Activated T-helper 2 cell treated with anti-CD3 and anti-CD28 coated beads, Interferon-gamma antibody, Interleukin-2, Interleukin-4, amounts not matched to agents 10 μg/mL and 5 μg/mL and 100 μg/mL, durations not matched to agents 14 hours and 24 hours and 36 hours (primary cell): ENCODE results near the gene STPG3. TPM values are rescaled to one million over a fixed set of nuclear protein-coding genes. Genes with fewer than 3 reads are reported as not detected.

Source experiments
- DNase-seq: peaks from one replicate; pipeline ENCODE4 v3.0.0; 2021; ENCODE audit warnings: low spot score
- H3K27ac Mint-ChIP-seq: one replicate; pipeline ENCODE4 v1.8.0; 2021; ENCODE audit warnings: mixed read lengths
- H3K27me3 Mint-ChIP-seq: one replicate; pipeline ENCODE4 v1.8.0; 2021; ENCODE audit warnings: low read depth, mixed read lengths
- H3K36me3 Mint-ChIP-seq: one replicate; pipeline ENCODE4 v1.8.0; 2021; ENCODE audit warnings: low read depth, mixed read lengths
- H3K4me1 Mint-ChIP-seq: one replicate; pipeline ENCODE4 v1.8.0; 2021; ENCODE audit warnings: low read depth, mixed read lengths
- H3K4me3 Mint-ChIP-seq: one replicate; pipeline ENCODE4 v1.8.0; 2021; ENCODE audit warnings: low read depth, mild to moderate bottlenecking, moderate library complexity, mixed read lengths
- H3K9me3 Mint-ChIP-seq: one replicate; pipeline ENCODE4 v1.8.0; 2021; ENCODE audit warnings: mixed read lengths
- intact Hi-C: fragments of 100-400 bp; cut with micrococcal nuclease; formaldehyde crosslinking; loops from one replicate; pipeline ENCODE4 v1.15.1; 2023
- total RNA-seq: library from RNA; stranded (reverse); gene quantifications from 2 replicates; pipeline ENCODE4 v1.2.3, GENCODE V29; 2022

The STPG3 gene
- total RNA-seq, 1 donor from 2014 or later = 0.48 TPM

DNA sequence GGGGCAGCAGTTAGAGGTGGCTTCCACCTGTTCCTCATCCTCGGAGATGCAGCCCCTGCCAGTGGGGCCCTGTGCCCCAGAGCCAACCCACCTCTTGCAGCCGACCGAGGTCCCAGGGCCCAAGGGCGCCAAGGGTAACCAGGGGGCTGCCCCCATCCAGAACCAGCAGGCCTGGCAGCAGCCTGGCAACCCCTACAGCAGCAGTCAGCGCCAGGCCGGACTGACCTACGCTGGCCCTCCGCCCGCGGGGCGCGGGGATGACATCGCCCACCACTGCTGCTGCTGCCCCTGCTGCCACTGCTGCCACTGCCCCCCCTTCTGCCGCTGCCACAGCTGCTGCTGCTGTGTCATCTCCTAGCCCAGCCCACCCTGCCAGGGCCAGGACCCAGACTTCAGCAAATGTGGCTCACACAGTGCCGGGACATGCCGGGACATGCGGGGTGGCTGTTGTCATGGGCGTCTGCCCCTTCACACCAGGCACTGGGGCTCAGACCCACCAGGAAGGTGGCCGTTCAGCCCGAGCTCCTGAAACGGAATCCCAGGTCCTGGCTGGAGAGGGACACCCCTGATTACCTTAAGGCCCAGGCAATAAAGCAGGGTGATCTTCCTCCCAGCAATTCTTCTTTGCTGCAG lies 25.3 kb upstream of the STPG3 start:
- DNase-seq = no peak
- H3K27ac Mint-ChIP-seq = no peak overlapping the region
- peaks cover 7% of the 10 kb centered on the region for H3K4me1 Mint-ChIP-seq
- no peaks in the 10 kb centered on the region for H3K36me3 Mint-ChIP-seq
- intact Hi-C loops = no loop called here
- H3K27me3 Mint-ChIP-seq = no peaks in the 10 kb centered on the region
- H3K9me3 Mint-ChIP-seq = no peaks in the 10 kb centered on the region
- H3K4me3 Mint-ChIP-seq = no peak overlapping the region

DNA sequence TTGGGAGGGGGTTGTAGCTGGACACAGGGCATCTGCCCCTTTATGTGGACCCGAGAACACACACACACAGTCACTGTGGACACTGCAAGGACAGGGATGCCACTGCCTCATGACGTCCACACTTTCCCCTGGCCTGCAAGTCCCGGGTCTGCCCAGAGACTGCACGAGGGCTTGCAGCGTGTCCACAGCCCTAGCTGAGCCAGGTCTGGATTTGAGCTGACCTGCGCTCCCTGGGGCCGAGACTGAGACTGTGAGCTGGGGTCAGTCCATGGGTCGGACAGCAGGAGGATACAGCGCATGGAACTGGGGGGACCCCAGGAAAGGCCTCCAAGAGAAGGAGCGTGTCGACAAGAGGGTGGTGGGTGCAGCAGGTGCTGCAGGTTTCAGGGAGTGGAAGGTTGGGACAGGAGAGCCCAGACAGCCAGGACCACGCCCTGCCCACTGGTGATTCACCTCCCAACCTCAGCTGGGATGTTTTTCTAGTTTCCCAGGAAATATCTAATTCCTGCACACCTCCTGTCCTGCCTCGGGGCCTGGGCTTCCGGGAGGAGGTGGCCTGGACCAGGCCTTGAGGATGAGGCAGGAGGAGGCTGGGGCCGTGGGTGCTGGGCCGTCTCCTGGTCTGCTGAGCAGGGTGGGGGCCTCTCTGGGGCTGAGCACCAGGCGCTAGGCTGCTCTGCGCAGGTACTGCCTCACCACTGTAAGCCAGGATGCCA lies 24.6 kb upstream of the STPG3 start:
- no peak for DNase-seq
- Mint-ChIP-seq H3K27ac (no peak overlapping the region), H3K27me3 (no peaks in the 10 kb centered on the region), H3K4me1 (peaks cover 7% of the 10 kb centered on the region), H3K9me3 (no peaks in the 10 kb centered on the region), H3K36me3 (no peaks in the 10 kb centered on the region), H3K4me3 (no peak overlapping the region)
- intact Hi-C loops = loop anchor here (1.0 kb wide), 1 partner anchor 108 kb away; no protein-coding TSS in a partner anchor

DNA sequence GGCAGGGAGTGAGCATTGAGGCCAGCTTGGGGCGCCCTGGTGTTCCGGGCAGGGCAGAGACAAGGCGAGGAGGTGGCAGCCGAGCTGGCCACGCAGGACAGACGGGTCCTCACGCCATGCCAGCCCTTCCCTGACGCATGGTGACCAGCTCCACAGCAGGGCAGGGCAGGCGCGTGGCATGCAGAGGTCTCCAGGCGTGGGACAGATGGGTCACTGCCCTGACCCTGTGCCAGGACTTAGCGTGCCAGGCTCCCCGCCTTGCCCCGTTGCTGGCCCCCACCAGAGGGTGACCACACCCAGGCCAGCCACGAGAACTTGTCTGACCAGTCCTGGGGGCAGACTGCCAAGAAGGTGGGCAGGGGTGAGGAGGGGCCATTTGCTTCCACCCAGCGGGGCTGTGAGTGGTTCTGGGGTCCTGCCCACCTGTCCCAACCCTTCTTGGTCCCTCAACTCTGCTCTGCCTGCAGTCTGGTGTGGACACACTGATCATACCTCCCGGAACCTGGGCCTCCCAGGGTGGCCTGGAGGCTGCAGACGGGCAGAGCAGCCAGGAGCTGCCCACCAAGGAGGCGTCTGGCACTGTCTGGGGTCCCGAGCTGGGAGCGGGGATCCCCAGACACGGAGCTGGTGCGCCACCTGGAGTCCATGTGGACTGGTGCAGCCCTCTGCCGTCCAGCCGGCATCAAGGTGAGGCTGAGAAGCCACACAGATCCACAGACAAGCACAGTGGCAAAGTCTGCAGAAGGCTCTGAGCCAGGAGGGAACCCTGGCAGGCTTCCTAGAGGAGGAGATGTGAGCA lies 23.8 kb upstream of the STPG3 start, which contains the start of gene RNF224:
Gene RNF224 (plus strand): TSS at position 449 of the 799 bp plus-strand sequence. CDS start 834 bp downstream, outside the sequence.
- Mint-ChIP-seq H3K9me3 (no peaks in the 10 kb centered on the region), H3K4me3 (no peak within 1 kb of the TSS)
- intact Hi-C loops = loop anchor here (1.0 kb wide), 1 partner anchor 109 kb away; no protein-coding TSS in a partner anchor

DNA sequence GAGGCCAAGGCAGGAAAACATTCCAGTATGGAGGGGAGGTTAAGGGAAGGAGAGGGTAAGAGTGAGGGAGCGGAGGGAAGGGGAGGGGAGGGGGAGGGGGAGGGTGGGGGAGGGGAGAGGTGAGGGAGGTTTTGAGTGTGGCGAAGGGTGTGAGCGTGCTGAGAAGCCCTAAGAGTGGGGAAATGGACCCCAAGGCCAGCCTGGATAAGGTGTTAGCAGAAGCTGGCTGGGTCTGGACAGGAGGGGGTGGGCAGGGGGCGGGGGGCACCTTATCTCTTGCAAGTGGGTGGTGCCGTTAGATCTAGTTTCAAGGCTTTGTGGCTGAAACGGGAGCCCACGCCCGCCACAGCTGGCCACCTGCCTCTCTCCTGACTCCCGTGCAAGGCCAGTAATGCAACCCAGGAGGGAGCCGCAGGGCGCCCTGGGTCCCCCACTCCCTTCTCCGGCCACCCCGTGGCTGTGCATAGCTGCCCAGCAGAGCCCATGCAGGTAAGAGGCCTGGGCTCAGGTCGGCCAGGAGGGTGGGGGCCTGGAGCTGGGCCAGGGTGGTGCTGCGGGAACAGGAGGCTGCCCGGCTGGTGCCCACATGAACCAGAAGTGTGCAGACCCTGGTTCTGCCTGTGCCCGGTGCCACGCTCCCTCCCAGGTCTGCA lies 23.1 kb upstream of the STPG3 start:
- Mint-ChIP-seq H3K27ac (no peak overlapping the region), H3K27me3 (no peaks in the 10 kb centered on the region), H3K4me1 (peaks cover 6% of the 10 kb centered on the region), H3K36me3 (no peaks in the 10 kb centered on the region), H3K9me3 (no peaks in the 10 kb centered on the region), H3K4me3 (no peak overlapping the region)
- no peak for DNase-seq
- intact Hi-C loops = loop anchor here (1.0 kb wide), 1 partner anchor 110 kb away; no protein-coding TSS in a partner anchor

More for the DNA sequence above, 23.8 kb upstream of the STPG3 start, which contains the start of gene RNF224:
- H3K27me3 Mint-ChIP-seq = no peaks in the 10 kb centered on the region
- H3K27ac Mint-ChIP-seq = no peak within 1 kb of the TSS
- H3K36me3 Mint-ChIP-seq = no peaks in the 10 kb centered on the region
- peak; percentile 75 for DNase-seq
- H3K4me1 Mint-ChIP-seq = peaks cover 7% of the 10 kb centered on the region

DNA sequence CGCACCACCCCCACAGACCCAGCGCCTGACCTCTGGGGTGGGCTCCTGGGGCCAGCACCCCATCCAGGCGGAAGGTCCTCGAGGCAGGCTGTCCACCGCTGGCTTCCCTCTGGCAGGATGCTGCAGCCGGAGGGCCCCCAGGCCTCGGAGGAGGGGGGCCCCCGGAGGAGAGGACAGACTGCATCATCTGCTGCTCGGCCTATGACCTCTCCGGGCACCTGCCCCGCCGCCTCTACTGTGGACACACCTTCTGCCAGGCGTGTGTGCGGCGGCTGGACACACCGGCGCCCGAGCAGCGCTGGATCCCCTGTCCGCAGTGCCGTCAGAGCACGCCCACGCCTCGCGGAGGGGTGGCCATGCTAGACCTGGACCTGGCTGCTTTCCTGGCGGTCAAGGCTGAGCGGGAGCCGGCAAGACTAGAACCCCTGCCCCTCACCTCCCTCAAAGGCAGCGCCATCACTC lies 22.5 kb upstream of the STPG3 start:
- intact Hi-C loops = no loop called here

DNA sequence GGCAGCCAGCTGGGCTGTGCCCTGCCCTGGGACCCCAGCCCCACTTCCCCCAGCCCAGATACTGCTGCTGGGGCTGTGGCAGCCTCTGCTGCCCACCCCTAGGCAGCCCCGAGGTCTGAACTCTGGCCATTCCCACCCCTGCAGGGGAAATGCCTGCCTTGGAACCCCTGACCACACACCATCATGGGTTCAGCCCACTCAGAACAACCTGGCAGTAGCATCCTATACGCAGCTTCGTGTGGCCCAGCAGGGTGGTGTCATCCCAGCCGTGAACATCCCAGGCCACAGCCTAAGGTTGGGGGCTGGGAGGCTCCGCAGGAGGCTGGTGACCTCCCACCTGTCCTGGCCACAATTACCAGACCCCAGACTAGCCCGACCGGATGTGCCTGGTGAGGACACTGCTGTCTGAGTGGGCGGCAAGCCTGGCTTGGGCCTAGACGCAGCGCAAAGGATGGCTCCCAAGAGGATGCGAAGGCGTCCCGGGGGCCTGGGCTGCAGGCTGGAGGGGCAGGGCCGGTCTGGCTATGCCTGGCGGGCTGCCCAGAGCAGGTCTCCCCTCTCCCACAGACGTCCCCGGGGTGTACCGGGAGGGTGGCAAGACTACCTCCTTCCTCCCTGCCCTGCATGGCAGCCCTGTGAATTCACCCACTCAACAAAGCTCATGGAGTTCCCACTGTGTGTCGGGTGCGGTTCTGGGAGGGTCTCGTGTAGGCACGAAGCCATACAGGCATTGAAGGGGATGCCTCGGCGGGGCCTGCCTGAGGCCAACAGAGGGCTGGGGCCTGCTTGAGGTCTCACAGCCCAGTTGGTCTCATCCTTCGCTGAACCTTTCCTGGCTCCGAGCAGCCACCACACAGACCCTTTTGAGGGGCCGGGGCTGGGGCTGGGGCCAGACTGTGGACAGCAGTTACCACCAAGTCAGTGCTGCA lies 21.9 kb upstream of the STPG3 start:
- H3K4me3 Mint-ChIP-seq = no peak overlapping the region
- H3K9me3 Mint-ChIP-seq = no peaks in the 10 kb centered on the region
- H3K36me3 Mint-ChIP-seq = no peaks in the 10 kb centered on the region
- DNase-seq = no peak
- H3K4me1 Mint-ChIP-seq = peaks cover 5% of the 10 kb centered on the region
- no peaks in the 10 kb centered on the region for H3K27me3 Mint-ChIP-seq
- no peak overlapping the region for H3K27ac Mint-ChIP-seq
- intact Hi-C loops = no loop called here

More for the DNA sequence above, 22.5 kb upstream of the STPG3 start:
- Mint-ChIP-seq H3K4me1 (peaks cover 5% of the 10 kb centered on the region), H3K4me3 (no peak overlapping the region), H3K36me3 (no peaks in the 10 kb centered on the region), H3K27ac (no peak overlapping the region), H3K9me3 (no peaks in the 10 kb centered on the region), H3K27me3 (no peaks in the 10 kb centered on the region)
- DNase-seq = no peak

DNA sequence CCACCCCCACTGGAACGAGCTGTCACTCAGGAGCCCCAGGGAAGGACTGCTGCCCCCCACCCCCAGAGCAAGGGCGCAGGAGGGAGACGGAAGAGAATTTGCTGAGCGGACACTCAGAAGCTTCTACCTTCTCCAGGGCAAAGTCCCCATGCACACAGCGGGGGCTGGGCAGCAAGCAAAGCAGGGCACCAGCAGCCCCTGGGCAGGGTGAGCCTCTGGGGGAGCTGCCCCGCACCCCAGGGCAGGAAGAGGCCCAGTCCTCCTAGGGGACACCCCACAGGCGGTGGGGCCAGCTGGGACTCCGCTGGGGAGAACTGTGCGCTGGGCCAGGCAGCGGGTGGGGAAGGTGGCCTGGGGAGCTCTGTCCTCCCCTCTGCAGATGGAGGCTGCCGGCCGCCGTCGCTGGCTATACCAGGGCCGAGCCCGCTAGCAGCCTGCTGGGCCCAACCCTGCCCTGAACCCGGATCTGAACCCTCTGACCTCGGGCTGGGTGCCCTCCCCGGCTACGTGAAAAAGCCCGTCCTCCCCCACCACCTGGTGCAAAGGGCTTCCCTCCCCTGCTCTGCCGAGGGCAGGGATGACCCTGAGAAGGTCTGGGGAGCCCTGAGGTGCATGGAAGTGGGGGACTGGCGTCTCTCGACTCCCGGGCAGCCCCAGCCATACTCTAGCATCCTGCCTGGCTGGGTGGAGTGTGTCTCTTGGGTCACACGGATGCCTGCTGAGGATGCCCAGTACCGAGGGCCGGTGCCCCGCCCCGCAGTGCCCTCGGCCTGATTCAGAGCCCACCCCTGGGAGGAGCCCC lies 21.0 kb upstream of the STPG3 start:
- no peak for DNase-seq

DNA sequence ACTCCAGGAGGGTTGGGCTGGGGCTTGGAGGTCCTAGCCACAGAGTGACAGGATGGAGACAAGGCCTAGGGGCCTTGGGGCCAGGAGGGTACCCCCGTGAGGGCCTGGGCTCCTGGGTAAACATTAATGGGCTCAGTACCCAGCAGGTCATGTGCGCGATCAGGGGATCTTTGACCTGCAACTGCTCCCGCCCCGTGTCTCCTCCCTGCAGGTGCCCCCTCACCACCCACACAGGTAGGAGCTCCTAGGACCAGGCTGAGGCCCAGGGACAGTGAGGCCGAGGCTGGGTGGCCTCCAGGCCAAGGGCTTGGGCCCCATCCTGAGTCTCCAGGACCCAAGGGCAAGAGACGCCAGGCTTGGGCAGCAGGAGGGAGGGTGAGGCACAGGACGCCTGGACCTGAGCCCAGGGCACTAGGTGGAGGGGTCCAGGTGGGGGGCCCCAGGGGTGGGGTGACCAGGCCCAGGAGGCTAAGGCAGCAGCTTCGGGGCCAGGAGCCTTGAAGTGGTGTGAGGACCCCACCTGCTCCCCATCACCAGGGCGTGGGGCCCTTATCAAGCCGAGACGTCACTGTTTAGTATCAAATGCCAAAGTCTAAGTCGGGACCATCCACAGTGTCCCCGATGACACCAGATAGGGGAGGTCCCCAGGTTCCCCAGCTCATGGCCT lies 20.2 kb upstream of the STPG3 start, which contains the start of gene SLC34A3:
Gene SLC34A3 (plus strand): TSS at position 197 of the 667 bp plus-strand sequence. CDS start 802 bp downstream, outside the sequence.
- peaks cover 2% of the 10 kb centered on the region for H3K4me1 Mint-ChIP-seq
- no peak for DNase-seq
- H3K36me3 Mint-ChIP-seq = no peaks in the 10 kb centered on the region
- H3K27me3 Mint-ChIP-seq = peaks cover 3% of the 10 kb centered on the region
- no peaks in the 10 kb centered on the region for H3K9me3 Mint-ChIP-seq
- H3K27ac Mint-ChIP-seq = no peak within 1 kb of the TSS
- intact Hi-C loops = no loop called here
- H3K4me3 Mint-ChIP-seq = no peak within 1 kb of the TSS

More for the DNA sequence above, 21.0 kb upstream of the STPG3 start:
- Mint-ChIP-seq H3K27me3 (peaks cover under 1% of the 10 kb centered on the region), H3K4me1 (peaks cover 5% of the 10 kb centered on the region), H3K27ac (no peak overlapping the region), H3K4me3 (no peak overlapping the region), H3K36me3 (no peaks in the 10 kb centered on the region), H3K9me3 (no peaks in the 10 kb centered on the region)
- intact Hi-C loops = no loop called here

DNA sequence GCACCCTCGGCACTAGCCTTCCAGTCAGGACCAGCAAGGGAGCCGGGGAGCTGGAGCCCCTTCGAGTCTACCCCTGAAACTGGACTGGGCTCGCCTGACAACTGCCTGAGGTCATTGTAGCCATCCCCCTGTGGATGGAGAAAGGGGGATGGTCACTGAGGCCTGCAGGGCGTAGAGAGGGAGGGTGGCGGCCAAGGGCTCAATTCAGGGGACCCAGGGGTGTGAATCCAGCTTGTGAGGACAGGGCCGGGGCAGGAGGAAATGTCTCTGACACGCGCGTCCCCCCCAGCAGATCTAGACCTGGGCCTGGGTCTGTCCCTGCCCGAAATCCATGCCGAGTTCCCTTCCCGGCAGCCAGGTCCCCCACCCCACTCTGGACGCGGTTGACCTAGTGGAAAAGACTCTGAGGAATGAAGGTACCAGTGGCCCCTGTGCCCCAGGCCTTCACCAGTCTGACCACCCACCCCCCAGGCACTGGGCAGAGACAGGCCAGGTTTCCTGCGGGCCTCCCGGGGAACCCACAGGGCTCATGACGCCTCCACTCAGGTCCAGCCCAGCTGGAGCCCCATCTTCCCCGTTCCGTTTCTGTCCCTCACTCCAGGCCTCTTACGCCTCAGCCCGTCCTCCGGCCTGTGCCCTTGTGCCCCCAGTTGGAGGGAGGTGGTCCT lies 19.6 kb upstream of the STPG3 start:
- Mint-ChIP-seq H3K4me1 (peaks cover 2% of the 10 kb centered on the region), H3K36me3 (no peaks in the 10 kb centered on the region), H3K27me3 (peaks cover 3% of the 10 kb centered on the region), H3K4me3 (no peak overlapping the region), H3K27ac (no peak overlapping the region), H3K9me3 (no peaks in the 10 kb centered on the region)
- DNase-seq = no peak
- intact Hi-C loops = no loop called here

DNA sequence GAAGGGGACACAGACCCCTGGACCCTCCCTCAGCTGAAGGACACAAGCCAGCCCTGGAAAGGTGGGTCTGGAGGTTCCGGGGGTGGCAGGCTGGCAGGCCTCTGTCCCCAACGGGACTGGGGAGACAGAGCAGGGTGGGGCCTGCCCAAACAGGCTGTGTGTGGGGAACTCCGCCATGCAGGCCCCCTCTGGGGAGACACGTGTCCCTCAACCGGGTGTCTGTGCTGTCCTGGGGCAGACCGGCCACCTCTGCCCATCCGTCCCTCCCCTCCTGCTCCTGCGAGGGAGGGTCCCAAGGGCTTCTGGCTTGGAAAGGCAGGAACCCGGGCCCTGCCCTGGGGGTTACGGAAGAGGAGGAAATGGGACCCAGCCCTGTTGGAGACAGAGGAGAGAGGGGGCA lies 19.0 kb upstream of the STPG3 start:
- peaks cover 3% of the 10 kb centered on the region for H3K27me3 Mint-ChIP-seq
- no peak for DNase-seq
- no peaks in the 10 kb centered on the region for H3K9me3 Mint-ChIP-seq
- H3K4me3 Mint-ChIP-seq = no peak overlapping the region
- intact Hi-C loops = no loop called here
- H3K36me3 Mint-ChIP-seq = no peaks in the 10 kb centered on the region
- H3K4me1 Mint-ChIP-seq = peaks cover 2% of the 10 kb centered on the region
- no peak overlapping the region for H3K27ac Mint-ChIP-seq
